DMS 273 (cell line): ENCODE results near the gene TFDP2.
"Not testable (repeated sequence)": the region's sequence is repeated elsewhere in the genome, so short reads cannot be mapped to it uniquely, and the experiment has no call there.

Source experiments
- DNase-seq: peaks from one replicate; lab custom pipeline; 2025; ENCODE audit not compliant: unreplicated experiment; lab: John Stamatoyannopoulos, UW

TFDP2 gene

DNA sequence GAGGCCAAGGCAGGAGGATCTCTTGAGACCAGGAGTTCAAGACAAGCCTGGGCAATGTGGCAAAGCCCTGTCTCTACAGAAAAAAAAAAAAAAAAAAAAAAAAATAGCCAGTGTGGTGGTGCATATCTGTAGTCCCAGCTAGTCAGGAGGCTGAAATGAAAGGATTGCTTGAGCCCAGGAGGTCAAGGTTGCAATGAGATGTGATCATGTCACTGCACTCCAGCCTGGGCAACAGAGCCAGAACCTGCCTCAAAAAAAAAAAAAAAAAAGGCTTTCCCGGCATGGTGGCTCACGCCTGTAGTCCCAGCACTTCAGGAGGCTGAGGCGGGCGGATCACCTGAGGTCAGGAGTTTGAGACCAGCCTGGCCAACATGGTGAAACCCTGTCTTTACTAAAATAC, 73.7 kb downstream of the TFDP2 start:
- DNase-seq, result not testable (repeated sequence)

DNA sequence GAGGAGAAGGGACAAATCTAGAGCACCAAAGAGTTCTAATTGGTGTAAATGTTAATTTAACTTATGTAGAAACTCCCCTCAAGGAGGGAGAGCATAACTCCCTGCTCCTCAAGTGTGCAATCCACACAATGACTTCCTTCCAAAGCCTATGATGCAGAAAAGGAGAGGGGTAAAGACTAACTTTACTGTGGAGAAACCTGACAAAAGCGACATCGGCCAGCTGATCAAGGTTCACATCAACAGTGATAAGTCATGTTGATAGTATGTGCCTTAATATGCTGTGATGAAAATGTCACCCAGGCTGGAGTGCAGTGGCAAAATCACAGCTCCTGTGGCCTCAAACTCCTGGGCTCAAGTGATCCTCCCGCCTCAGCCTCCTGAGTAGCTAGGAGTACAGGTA, 76.5 kb downstream of the TFDP2 start:
- no peak for DNase-seq

DNA sequence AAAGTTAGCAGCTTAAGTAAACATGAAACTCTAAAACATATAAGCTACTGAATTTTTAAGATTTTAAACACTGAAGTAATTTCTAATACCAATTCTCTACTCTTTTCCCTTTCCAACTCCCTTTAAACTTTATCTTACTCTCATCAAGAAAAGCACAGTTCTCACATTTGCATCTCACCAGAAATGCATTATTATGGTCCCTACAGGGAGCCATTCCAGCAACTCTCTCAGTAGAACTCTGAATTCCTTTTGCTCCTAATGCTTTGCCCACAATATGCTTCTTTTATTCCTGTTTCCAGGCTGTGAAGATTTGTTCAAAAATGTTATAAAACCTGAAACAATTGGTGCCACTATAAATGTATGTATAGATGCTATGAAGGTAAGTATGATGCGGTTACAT, 83.4 kb downstream of the TFDP2 start:
- DNase-seq, result no peak

DNA sequence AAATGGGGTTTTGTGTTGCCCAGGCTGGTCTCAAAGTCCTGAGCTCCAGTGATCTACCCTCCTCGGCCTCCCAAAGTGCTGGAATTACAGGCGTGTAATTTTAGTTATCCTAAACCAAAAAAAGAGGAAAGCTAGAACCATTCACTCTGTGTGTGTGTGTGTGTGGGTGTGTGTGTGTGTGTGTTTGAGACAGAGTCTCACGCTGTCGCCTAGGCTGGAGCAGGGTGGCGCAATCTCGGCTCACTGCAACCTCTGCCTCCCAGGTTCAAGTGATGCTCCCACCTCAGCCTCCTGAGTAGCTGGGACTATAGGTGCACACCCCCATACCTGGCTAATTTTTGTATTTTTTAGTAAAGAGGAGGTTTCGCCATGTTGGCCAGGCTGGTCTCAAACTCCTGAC, 84.0 kb downstream of the TFDP2 start:
- DNase-seq, result no peak

DNA sequence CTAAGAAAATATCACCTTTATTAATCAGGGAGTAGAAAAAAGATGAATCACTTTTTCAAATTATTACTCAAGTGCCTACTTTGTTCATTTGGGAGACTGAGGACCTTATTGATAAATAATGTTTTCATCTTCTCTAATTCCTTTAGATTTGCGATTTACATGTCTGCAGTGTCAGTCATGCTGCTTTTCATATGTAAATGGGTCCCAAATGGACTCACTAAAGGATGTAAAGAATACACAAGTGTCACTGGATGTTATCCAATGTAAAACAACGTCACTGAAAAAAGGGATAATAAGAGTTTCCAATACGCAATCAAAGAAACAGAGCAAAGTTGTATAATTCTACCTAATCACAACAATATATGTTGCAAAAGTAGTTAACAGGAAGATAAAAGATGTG, 84.9 kb downstream of the TFDP2 start:
- no peak for DNase-seq

DNA sequence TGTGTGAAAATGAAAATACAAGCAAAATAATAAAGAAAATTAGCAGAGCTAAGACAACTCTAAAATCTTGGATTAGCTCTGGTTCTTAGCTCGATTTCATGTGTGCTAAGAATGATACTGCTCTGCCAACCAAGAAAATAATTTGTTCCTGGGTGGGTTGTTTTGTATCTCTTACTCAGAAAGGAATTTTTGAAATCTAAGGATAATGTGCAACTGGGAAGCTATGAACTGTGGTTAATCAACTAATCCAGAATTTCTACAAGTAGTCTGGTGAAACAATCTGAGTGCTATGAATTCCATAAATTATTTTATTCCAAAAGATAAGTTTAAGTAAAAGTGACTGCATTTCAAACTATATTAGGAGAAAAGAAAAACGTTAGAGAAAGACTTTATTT, 92.0 kb downstream of the TFDP2 start:
- no peak for DNase-seq

DNA sequence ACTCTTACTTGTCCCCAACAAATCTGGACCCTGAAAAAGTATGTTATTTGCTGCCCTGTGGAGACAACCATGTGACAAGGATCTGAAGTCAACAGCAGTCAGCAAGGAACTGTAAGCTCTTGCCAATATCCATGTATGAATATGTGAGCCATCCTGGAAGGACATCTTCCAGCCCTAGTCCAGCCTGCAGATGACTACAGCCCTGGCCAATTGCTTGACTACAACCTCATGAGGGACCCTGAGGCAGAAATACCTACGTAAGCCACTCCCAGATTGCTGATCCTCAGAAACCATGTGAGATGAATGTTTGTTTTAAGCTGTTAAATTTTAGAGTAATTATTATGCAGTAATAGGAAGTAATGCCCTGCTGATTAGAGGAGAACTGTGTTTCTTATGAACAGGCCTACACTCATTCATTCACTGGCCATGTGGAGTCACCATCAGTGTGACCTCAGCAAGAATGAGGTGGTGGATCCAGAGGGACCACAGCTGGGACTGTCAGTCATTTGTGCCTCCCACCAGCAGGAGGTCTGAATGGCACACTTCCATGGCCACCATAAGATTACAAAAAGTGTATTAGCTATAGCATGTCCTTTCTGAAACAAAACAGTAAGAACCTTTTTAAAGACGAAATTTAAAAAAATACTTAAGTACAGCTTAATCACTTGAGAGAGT, 92.6 kb downstream of the TFDP2 start:
- peak; percentile 36 for DNase-seq

DNA sequence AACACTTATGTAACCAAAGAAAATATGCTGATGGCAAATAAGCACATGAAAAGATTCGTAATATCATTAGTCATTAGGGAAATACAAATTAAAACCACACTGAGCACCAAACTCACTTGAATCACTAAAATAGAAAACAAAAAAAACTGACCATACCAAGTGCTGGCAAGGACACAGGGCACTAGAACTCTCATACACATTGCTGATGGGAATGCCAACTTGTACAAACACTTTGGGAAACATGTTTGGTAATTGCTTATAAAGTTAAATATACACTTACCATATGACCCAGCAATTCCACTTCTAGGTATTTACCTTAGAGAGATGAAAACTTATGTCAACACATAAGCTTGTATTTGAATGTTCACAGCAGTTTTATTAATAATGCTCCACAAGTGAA, 95.5 kb downstream of the TFDP2 start:
- no peak for DNase-seq

DNA sequence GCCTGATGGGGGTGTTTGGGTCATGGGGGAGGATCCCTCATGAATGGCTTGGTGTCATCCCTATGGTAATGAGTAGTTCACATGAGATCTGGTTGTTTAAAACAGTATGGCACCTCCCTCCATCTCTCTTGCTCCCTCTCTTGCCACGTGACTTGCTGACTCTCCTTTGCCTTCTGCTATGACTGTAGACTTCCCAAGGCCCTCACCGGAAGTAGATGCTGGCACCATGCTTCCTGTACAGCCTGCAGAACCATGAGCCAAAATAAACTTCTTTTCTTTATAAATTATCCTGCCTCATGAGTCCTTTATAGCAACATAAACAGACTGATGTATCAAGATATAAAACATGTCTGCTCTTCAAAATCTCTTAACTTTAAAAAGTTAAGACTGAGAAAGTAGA, 96.1 kb downstream of the TFDP2 start:
- no peak for DNase-seq

DNA sequence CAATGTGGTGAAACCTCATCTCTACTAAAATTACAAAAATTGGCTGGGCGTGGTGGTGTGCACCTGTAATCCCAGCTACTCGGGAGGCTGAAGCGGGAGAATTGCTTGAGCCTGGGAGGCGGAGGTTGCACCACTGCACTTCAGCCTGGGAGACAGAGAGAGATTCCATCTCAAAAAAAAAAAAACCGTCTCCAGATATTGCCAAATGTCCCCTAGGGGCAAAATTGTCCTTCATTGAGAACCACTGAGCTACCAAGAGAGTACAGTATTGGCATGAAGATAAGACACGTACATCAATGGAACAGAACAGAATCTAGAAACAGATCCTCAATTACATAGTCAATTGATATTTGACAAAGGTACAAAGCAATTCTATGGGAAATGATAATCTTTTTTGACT, 98.0 kb downstream of the TFDP2 start:
- DNase-seq, result no peak

DNA sequence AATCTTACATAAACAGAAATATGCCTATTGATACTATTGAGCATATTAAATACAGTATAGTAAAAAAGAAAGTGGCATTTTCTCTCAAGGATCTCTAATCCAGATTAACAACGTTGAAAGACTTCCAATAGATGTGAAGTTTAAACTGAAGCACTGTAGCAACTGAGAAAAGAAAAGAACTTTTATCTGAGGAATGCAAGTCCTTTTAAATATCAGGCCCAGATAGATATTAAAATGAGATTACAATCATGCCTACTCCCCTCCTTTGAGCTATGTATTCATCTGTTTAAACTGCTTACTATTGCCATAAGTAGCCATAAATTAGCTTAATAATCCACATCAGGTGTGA, 102.3 kb downstream of the TFDP2 start:
- DNase-seq, result no peak

DNA sequence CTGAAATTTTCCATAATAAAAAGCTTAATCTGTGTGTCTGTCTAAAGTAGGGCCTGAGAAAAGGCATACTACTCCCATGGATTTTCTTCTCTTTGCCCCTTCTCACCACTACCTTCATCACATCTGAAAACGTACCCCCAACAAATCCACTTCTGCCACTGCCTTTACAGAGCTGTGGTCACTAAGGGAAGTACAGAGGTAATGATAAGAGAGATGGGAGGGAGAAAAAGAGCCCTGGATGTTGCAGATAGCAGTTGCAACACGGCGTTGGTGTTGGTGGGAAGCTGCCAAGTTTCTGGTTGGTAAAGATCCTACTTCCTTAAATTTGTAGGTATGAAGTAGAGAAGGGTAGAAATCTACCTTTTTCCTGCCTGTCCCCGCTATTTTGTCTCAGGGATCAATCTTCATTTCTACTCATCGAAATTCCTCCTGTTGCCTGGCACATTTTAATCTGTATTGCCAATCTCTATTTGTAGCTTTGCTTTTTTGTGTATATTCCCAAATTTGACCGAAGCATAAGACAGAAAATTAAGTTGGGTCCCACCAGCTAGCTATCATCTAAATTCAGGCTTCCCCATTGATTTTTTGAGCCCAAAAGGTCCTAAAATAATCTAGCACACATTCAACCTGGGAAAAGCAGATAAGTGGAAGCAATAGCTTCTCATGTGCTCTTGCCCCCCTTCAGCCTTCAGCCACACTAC, 102.9 kb downstream of the TFDP2 start:
- no peak for DNase-seq

DNA sequence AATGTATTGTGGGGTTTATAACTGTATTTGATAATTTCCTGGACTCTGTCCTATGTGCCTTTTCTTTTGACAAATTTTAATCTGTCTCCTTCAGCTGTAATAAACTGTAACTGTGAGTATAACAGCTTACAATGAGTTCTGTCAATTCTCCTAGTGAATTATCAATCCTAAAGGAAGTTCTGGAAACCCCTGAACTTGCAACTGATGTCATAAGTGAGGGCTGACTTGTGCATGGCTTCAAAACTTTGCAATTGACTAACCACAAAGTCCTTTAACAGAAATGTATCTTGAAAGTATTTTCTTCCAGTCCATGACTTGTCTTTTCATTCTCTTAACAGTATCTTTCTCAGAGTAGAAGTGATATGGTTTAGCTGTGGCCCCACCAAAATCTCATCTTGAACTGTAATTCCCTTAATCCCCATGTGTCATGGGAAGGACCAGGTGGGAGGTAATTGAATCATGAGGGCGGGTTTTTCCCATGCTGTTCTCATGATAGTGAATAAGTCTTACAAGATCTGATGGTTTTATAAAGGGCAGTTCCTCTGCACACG, 108.3 kb downstream of the TFDP2 start:
- DNase-seq, result no peak

DNA sequence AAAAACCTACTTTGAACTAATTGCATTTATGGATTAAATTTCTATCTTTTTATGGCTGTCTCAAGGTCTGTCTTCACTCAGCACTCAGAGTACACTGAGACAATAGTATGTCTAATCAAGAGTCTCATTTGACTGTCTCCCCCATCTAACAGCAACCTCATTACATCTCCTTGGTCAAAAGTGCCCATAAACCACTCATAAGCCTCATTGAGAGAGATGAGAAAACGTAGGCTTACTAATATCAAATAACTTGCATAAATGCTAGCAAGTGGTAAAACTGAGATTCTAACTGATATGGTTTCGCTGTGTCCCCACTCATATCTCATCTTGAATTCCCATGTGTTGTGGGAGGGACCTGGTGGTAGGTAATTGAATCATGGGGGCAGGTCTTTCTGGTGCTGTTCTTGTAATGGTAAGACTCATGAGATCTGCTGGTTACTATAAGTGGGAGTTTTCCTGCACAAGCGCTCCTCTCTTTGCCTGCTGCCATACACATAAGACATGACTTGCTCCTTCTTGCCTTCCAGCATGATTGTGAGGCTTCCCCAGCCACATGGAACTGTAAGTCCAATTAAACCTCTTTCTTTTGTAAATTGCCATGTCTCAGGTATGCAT, 113.9 kb downstream of the TFDP2 start:
- DNase-seq, result no peak

DNA sequence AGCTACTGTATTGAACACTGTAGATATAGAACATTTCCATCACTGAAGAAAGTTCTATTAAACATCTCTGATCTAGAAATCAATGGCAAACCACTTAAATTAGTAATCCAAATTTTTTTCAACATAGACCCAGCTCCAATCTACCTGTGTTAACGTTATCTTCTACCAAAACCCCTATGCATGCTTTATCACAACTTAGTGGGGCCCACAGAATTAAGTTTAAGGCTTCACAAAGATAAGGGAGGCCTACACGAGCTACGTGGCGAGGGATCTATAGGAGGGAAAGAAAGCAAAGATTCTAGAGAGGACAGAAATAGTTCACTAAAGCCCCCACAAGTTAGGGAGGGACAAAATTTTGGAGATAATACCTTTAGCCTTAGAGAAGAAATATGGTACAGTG, 116.1 kb downstream of the TFDP2 start:
- DNase-seq, result no peak

DNA sequence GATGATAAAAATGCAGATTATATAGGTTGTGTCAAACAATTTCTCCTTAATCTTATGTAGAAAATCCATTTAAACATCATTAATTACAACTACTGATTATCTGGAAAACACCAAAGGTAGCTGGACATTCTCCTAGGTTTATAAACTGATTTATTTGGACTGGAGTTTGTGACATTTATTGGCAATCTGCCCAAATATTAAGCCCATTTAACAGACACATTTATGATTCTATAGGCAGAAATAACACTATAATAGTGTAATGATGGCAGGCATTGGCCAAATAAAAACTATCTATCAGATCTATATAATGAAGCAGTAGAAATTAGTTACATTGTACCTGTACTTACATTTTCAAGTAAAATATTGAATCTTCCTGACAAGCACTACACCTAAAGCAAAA, 117.8 kb downstream of the TFDP2 start:
- no peak for DNase-seq

DNA sequence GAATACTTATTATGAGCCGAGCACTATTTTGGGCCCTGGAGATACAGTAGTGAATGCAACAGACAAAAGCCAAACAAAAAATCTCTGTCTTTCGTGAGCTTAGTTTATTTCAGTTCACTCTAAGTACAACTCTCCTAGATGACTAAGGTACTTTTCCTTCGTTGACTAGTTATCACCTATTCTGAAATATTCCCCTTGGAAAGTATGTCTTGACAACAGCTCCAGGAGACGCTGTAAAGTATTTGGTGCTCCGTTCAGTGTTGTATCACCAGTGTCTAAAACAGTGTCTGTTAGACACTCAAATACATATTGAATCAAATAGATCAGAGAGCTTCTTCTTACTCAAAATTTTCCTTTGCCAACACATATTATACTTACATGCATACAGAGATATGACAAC, 119.6 kb downstream of the TFDP2 start:
- peak; percentile 20 for DNase-seq

DNA sequence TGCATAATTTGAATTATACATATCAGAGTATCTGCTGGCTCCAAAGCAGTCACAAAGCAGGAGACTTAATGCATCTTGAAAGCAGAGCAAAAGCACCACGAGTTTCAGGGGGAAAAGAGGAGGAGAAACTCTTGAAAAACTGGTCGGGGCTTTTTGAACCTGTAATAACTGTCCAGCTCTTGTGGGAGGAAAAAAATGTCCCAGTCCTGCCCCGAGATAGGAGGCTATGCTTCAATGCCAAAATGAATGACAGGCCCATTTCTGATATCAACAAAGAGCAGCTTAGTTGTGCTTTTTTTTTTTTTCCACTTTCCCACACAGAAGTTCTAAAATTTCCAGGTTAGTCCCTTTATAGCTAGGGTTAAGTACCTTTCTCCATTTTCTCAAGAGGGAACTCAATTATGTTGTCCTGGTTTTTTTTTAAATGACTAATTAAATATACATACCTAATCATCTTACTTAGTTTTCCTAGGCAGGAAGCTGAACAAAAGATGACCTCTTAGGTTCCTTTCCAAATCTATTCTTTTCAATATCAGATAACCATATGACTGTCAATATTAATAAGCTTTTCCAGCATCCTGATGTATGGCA, 120.2 kb downstream of the TFDP2 start:
- DNase-seq, result peak; percentile 53

DNA sequence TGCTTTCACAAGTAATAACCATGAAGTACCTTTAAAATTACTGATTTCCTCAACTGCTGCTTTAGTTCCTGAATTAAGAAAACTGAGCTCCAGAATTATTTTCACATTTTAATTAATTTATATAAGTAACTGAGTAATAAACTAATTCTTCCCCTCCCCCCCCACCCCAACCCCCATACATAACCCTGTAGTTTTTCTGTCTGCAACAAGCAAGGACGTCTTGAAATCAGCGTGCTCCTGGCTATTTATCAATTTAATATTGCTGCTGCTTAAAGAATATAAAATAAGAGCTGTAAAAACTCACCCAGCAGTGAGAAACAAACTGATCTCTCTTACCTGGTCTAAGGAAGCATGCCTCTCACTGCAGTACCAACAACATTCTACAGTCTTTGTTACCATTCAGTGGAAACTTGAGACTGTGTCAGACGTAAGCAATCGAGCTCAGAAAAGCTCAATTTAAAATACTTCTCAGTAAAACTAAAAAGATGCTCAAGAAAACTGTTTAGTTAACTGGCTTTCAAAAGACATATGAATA, 121.0 kb downstream of the TFDP2 start:
- DNase-seq, result peak; percentile 94

DNA sequence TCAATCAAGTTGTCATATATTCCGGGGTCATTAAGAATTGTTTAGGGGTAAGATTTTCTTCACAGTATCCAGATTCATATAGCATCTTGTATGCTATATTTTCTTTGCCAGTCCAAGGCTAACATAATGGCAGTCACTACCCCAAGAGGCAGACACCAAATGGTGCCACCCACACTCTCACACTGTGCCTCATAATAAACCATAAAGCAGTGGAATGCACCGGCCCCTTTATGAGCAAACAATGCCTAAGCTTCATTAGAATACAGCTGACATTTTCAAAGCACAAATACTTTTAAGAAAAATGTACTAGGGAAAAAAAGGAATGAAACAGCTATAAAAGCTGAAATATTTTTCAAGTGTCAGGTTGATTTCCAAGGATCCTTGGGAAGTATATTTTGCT, 121.6 kb downstream of the TFDP2 start:
- peak; percentile 75 for DNase-seq

DNA sequence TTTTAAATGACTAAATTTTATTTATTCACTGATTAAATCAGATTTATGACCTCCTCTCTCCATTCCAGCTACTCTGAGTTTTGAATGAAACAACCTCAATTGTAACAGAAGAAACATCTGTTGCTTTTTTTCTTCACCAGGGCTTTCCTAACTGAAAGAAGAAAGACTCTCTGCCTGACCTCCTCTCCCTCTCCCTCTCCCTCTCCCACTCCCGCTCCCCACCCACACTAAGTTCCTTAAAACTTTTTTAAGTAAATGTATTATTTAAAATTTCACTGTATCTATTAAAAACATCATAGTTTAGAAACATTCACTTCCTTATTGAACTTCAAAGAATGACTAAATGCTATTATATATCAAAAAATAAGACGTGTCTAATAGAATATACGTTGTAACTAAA, 122.0 kb downstream of the TFDP2 start:
- peak; percentile 78 for DNase-seq

DNA sequence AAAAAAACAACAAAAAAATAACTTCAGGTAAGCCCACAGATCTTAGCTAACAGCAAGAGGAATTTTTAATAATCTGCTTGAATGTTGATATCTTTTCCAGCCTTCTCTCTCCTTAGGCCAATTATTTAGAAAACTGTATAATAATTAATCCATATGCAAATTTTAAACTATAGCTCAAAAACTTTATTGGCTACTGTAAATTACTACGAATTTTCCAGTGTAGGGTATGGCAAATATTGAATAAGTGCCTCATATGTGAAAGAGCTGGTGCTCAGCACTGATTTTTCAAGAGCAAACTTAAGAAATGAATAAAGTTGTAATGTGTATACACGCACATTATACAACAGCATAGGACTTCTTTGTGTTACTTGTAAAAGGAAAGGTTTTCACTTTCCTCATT, 123.0 kb downstream of the TFDP2 start:
- no peak for DNase-seq
